Measurements from ENCODE around the gene EPSTI1.
"Not testable (repeated sequence)": the region's sequence is repeated elsewhere in the genome, so short reads cannot be mapped to it uniquely, and the experiment has no call there.

EPSTI1 gene

DNA sequence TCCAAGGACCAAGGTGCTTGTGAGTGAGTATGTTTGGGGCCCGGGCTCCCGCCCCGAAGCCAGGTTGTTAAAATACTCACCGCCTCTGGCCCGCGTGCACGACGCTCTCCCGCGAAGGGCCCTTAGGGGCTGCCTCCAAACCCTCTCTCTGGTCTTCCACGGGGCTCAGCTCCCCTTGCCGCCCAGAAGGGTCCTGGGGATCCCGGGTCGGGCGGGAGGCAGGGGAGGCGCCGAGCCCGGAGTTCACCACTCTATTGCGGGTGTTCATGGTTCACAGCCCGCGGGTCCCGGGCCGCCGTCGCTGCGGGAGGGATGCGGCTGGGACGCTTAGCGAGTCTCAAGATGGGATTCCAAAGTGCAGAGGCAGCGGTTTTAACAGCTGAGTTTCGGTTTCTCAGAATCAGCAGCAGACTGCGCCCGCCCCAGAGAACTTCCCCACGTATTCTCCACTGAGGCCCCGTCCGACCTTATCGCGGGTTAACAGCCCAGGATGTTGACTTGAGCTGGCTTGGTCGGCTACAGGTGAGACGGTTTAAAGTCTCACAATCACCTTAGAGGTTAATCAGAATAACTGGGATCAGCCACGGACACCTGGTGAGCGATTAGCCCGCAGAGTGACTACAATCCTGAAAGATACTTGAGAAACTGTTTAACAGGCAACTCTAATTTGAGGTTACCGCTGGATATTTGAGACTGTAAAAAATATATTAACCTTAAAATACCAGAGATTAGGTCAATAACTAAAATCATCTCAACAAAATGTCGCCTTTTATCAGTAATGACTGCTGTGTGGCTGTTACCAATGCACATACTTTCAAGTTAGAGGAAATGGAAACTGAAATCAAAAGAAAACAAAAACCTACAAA lies at the start of gene EPSTI1:
Gene EPSTI1 (minus strand): TSS at position 344 of the 866 bp plus-strand sequence. CDS start 76 bp downstream, at position 268.
- peak; percentile 9 to 14 for DNase-seq

DNA sequence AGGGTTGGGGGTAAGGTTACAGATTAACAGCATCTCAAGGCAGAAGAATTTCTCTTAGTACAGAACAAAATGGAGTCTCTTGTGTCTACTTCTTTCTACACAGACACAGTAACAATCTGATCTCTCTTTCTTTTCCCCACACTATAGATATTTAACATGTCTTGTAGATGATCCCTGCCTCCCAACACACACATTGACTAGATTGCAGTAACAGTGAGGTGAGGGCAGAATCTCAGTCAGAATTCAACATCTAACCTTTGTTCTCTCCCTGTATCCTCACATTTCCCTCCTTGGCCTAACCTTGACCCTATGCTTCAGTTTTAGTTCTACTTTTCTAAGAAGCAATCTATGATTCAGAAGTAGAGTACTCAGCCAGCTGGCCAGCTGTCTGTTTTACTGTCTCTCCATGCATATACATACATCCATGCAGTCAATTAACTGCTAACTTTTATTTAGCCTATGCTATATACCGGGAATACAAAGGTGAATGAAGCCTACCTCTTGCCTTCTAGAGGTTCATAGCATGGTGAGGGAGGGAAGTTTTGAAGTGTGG lies 49.4 kb upstream of the EPSTI1 start:
- no peak for DNase-seq

GRCh38 chr13:43040581-43041368 lies 48.7 kb upstream of the EPSTI1 start:
- DNase-seq: not testable (repeated sequence)

- DNase-seq: no peak
Measured at GRCh38 chr13:43039966-43040365, 47.9 kb upstream of the EPSTI1 start.

DNA sequence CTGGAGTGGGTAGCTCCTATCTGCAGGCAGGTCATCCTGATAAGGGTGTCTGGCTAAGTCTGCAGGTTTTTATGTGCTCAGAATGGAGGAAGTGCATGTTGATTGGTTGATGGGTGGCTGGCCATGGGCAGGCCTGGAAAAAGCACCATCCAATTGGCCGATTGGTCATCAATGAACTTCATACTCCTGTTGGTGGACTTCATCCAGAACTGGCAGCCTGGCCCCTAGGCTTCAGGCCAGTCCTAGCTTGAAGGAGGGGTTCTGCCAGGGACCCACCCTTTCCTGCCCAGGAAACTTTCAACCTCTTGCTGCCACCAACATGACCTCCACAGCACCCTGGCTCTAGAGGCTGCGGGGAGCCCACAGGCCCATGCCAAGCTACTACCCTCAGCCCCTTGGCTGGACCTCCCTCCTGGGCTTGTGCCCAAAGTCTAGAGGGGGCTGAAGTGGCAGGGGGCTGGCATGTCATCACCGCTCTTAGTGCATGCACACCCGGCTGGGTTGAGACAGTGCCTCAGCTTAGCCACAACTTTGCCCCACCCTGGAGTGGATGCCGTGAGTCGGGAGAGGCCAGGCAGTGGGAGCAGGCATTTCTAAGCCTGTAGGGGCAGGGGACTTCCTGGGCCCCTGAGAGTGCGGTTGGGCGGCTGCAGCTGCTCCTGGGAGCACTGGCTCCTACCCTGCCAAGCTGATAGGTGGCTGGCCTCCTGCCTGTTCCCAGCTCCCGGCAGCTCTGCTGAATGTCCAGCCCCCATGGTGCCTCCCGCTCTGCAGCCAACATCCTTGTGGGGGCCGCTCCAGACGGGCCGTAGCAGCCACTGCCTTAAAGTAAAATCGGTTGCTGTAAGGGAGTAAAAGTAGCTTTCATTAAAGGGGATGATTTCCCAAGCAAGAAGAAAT lies 44.6 kb upstream of the EPSTI1 start:
- DNase-seq: no peak

- no peak for DNase-seq
Measured at GRCh38 chr13:43033038-43033437, 41.0 kb upstream of the EPSTI1 start.

GRCh38 chr13:43031881-43032280 lies 39.8 kb upstream of the EPSTI1 start:
- DNase-seq: no peak

DNA sequence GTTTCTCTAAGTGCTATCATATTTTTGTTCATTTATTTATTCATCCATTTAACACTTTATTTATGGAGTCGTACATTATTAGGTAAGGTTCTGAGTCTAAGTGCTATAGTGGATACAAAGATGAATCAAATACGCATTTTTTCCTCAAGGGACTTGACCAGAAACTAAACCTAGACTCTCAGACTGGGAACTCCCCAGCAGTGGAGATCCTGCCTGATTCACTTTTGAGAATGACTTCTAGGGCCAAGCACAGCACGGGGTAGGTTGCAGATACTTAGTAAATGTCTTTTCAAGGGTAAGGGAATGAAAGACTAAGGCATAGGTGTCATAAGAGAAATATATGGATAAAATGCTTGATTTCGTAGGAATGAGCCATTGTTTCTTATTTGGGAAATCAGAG lies 38.5 kb upstream of the EPSTI1 start:
- DNase-seq: no peak

DNA sequence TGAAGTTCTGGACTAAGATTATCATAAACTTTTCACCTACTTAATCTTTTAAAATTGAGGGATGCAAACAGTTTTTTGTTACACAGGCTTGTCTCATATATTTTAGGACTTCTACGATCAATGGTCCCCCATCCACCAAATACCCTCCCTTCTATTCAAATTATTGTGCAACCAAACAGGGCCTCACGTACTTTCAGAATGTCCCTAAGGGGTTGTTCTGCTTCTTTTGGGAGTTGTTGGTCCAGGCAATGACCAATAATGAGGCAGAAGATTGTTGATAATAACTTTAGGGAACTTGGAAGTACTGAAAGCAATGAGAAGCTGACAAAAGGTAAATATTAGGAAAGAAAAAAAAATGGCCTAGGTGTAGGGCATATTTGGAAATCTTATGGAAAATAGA lies 34.2 kb upstream of the EPSTI1 start:
- no peak for DNase-seq

DNA sequence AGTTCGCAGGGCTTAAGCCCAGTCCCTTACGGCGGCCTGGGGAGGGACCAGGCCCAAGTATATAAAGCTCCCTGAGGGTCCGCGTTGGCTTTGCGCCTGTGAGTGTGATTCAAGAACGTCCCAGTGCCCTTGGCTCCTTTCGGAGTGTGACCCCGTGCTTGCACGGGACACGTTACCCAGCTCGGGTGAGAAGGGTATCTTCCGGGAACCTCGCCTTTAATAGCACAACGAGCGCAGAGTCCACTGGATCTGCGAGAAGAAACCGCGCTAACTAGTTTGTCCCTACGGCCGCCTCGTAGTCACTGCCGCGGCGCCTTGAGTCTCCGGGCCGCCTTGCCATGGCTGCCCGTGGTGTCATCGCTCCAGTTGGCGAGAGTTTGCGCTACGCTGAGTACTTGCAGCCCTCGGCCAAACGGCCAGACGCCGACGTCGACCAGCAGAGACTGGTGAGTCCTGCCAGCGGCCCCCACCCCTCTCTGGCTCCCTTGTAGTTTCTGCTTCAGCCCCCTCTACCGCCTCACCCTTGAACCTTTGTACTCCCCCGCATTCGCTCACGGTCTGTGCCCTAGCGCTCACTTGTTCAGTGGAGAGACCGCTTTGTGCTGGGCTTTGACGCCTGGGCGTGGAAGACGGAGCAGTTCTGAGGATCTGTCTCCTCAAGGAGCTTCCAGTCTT lies 31.4 kb upstream of the EPSTI1 start, which contains the start of gene DNAJC15:
Gene DNAJC15 (plus strand): TSS at position 298 of the 675 bp plus-strand sequence. CDS start 41 bp downstream, at position 339.
- DNase-seq: peak; percentile 21 to 31

DNA sequence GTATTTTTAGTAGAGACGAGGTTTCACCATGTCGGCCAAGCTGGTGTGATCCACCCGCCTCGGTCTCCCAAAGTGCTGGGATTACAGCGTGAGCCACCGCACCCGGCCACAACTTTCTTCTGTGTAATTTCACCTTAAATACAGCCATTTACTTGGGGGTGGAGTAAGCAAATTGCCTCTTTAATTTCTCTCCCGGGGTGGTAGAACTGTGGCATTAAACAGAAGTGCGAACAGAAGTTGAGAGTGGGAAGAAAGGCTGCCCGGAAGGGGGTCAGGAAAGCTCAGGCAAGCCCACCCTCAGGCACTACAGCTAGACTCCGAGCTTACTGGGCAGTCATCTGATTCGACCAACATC lies 30.9 kb upstream of the EPSTI1 start:
- no peak for DNase-seq

- no peak for DNase-seq
Measured at GRCh38 chr13:43021926-43022670, 30.1 kb upstream of the EPSTI1 start.

DNA sequence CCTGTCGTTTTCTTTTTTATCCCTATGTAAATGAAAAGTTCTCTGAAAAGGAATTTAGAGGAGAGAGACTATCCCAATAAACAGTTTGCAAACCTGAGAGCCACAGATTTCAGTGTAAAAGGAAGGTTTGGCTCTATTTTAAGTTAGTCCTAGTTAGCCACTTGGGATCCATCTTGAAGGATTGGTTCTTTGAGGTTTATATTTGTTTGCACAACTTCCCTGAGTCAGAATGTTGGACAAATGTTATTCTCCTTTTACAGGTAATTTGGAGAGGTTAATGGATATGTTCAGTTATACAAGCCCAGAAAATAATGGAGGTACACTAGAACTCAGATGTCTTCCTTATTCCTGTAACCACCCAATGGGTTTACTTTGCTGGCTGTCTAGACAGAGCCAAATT lies 28.8 kb upstream of the EPSTI1 start:
- DNase-seq: no peak

DNA sequence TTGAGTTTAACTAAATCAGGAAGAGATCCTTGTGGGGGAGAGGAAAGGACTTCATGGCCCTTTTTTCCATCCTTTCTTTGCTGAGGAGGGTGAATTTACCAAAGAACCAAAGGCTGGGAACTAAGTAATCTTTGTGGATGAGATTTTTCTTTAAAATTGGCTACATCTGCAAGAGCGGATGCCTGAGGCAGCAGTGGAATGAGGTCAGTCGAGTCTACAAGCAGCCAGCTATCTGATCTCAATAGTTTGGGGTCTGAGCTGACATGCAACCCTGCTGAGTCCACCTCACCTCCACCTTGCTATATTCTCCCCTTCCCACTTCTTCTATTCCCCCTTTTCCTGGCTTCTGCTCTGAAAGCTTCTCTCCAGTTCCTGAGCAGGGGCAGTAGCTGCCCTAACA lies 27.8 kb upstream of the EPSTI1 start:
- no peak for DNase-seq

DNA sequence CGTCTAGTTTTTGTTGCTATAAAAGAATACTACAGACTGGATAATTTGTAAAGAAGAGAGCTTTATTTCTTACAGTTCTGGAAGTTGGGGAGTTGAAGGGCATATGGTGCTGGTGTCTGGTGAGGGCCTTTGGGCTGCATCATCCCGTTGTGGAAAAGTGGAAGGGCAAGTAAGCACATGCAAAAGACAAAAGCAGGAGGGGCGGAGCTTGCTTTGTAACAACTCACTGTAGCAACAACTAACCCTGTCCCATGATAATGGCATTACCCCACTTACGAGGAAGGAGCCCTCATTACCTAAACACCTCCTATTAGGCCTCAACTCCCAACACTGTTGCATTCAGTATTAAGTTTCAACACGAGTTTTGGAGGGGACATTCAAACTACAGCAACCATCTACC lies 24.2 kb upstream of the EPSTI1 start:
- no peak for DNase-seq

GRCh38 chr13:43014162-43014561 lies 22.1 kb upstream of the EPSTI1 start:
- DNase-seq: no peak

DNA sequence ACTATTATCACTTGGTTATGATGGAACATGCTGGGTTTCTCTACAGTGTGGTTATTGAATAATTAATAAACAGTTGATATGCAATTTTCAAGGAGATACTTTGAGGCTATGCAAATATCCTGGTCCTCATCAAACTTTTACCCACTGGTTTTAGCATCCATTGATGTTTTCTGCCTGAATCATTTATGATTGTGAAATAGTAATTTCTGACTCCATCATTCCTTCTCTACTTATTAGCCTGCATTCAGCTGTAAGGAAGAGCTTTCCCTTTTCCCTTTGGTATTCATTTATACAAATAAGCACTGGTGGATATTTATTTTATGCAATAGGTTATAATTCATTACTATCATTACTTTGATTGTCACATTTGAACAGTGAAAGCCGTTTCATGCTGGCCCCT lies 17.5 kb upstream of the EPSTI1 start:
- no peak for DNase-seq

DNA sequence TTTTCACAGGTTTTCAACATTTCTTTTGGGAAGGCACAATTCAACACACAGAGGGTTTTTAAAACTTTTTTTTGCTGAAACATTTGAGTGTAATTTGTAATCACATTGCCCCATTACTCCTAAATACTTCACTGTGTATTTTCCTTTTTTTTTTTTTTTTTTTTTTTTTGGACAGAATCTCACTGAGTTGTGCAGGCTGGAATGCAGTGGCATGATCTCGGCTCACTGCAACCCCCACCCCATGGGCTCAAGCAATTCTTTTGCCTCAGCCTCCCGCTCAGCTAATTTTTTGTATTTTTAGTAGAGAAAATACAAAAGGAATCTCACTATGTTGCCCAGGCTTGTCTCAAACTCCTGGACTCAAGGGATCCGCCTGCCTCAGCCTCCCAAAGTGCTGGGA lies 16.6 kb upstream of the EPSTI1 start:
- DNase-seq: no peak

DNA sequence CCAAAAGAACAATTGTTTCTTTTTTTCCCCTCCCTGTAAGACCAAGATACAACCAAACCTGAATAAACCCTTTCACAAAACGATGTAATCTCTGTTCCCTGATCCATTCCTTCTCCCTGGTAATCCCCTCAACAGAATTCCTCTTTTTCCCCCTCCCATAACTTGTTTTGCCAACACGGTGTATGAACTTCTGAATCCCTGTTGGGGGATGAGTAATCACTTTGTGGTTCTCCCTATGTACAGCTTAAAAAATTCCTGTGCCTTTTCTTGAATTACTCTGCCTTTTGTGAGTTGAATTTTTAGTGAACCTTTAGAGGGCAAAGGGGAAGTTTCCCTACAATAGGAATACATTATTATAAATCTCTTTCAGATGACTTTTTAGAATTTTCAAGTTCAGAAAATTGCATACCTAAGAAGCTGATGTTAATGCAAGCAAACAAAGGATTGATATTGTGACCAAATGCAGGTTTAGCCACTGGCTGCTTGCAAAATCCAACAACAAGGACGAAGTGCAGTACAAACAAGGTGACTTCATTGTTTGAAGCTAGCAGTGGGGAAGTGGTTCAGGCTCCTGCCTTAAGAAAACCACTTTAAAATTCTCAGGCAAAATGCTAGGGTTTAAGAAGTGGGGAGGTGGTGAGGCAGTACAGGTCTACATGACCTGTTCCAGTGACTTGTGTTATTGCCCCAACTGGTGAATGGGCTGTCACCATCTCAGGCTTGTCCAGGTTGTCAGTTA lies 15.0 kb upstream of the EPSTI1 start:
- no peak for DNase-seq

GRCh38 chr13:43005460-43006236 lies 13.6 kb upstream of the EPSTI1 start:
- DNase-seq: no peak
